ENCODE data around the gene RPL15.
"Not testable (repeated sequence)": the region's sequence is repeated elsewhere in the genome, so short reads cannot be mapped to it uniquely, and the experiment has no call there.

- TF ChIP-seq POLR2A, CTCF (IDR thresholded peaks at IDR 0.05): not testable (repeated sequence)
These were observed 859 bp downstream of the RPL15 start for GRCh38 chr3:23917679-23918303.
